GM10266 (cell line): ENCODE measurements around the gene KRT73.

Experiments
- DNase-seq: peaks from one replicate; pipeline ENCODE4 v3.0.0; 2012; ENCODE audit errors: extremely low spot score
- TF ChIP-seq, protein P1 (sequence below): IDR thresholded peaks from 2 replicates; pipeline ENCODE4 v1.5.1; 2012; ENCODE audit warnings: mild to moderate bottlenecking, low read depth; ENCODE audit not compliant: control insufficient read depth, insufficient read depth; ENCODE audit errors: missing control alignments

KRT73 gene

GRCh38 chr12:52618216-52618615 is at the start of gene KRT73:
Gene KRT73, minus strand, starts transcription at chr12:52618559. Its CDS starts 35 bp downstream, at chr12:52618524.
- no peak for DNase-seq
- TF ChIP-seq, protein P1, sequence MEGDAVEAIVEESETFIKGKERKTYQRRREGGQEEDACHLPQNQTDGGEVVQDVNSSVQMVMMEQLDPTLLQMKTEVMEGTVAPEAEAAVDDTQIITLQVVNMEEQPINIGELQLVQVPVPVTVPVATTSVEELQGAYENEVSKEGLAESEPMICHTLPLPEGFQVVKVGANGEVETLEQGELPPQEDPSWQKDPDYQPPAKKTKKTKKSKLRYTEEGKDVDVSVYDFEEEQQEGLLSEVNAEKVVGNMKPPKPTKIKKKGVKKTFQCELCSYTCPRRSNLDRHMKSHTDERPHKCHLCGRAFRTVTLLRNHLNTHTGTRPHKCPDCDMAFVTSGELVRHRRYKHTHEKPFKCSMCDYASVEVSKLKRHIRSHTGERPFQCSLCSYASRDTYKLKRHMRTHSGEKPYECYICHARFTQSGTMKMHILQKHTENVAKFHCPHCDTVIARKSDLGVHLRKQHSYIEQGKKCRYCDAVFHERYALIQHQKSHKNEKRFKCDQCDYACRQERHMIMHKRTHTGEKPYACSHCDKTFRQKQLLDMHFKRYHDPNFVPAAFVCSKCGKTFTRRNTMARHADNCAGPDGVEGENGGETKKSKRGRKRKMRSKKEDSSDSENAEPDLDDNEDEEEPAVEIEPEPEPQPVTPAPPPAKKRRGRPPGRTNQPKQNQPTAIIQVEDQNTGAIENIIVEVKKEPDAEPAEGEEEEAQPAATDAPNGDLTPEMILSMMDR, result no peak

DNA sequence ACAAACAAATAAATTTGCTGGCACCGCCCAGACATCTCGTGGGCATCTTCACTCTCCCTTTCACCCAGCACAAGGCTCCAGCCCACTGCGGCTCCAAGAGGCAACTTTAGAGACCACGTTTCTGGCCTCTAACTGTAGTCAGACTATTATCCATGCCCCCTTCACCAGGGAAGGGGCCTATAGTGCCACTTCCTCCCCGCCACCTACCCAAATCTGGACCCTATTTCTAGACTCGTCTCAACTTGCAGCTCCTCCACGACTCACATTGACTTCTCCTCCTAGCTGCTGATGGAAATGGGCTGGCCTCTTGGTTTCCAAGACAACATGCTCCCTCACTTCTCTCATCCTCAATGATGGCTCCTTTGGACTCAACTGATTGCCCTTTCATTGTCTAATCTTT is 49.6 kb upstream of the KRT73 start:
- TF ChIP-seq, protein P1, result no peak
- DNase-seq, result no peak

DNA sequence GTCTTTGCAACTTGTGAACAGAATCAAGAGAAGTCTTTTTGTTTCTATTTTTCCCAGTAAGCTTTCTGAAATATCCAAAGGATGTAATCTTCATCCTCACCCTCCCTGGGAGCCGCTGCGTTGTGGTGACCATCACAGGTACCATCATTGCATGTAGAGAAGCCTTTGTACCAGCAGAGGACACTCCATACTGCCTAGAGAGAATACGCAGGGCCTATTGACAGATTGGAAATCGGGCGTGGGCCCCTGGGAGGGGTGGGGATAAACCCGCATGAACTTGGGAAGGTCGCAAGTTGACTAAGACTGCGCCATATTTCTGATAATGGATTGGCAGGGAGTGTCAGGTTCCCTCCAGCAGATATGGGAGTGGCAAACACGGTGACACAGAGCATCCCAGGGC is 49.1 kb upstream of the KRT73 start:
- DNase-seq, result no peak

GRCh38 chr12:52666471-52666870 is 48.1 kb upstream of the KRT73 start:
- no peak for DNase-seq
- TF ChIP-seq, protein P1, result no peak

More for the DNA sequence above, 49.1 kb upstream of the KRT73 start:
- TF ChIP-seq, protein P1, result no peak

DNA sequence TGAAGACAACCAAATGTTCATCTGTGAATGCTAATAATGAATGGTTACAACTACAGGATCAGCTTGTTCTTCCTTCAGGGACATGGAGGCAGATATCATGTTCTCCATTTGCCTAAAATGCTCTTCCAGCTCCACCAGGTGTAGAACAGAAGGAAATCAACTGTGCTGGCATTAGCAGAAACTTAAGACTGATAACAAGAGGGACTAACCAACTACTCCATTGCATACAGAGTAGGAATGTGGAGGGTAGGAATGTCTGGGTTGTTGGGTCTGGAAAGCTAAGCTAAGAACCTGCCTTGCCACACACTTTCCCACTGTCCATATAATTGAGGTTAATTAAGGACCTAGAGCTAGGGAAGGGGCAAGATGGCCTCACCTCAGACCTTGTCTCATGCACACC is 45.1 kb upstream of the KRT73 start:
- TF ChIP-seq, protein P1, result no peak
- no peak for DNase-seq

- TF ChIP-seq, protein P1, result no peak
- DNase-seq, result no peak
Measured at GRCh38 chr12:52662918-52663229, 44.5 kb upstream of the KRT73 start.

DNA sequence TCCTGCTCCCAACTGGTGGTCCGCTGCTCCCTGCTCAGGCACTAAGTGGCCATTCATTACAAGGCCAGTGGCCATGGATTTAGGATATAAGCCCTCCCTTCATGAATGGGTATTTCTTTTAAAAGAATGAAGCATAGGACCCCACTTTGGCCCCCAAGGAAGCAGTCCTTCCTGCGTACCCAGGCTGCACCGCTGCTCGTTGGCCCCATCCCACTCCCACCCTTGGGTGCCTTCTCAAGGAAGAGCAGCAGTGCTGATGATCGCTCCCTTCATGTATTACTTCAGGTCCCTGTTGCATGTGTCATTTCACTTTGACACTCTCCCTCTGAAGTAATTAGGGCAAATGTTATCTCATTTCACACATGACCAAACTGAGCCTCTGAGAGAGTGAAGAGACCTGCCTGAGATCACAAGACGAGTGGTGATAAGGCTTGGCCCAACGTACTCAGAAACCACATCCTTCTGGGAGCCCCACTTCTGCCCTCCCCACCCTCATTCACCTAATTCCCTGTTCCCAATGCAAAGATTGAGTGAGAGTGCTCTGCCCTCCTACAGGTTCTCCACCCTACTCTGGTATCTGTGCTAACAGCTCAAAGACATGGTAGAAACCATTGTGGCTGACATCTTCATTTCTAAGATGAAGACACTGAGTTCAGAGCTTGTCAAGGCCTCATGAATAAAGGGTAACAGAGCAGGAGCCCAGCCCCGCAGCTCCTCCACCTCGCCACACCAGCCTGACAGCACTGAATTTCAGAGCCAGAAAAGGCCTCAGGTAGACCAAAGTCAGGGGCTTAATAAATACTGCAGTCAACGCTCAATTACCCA is 43.9 kb upstream of the KRT73 start:
- TF ChIP-seq, protein P1, result no peak
- DNase-seq, result no peak
